ENCODE results near the gene FUCA2. TPM values are rescaled to one million over a fixed set of nuclear protein-coding genes. Genes with fewer than 3 reads are reported as not detected.

FUCA2 gene
- total and polyA plus RNA-seq, 2 donors from 2014 or later: 68.6 to 73.4 TPM

GRCh38 chr6:143451531-143451930, 60.0 kb downstream of the FUCA2 start:
- Histone ChIP-seq H3K27ac (ENCODE audit: low read depth in 2 of 2, low read length in 2 of 2) (no peak overlapping the region), H3K27me3 (ENCODE audit: control insufficient read depth, insufficient read depth, low read length) (no peaks in the 10 kb centered on the region), H3K36me3 (ENCODE audit: control insufficient read depth in 2 of 3, insufficient read depth in 3 of 3, low read length in 3 of 3) (no peaks in the 10 kb centered on the region), H3K9ac (ENCODE audit: low read length in 3 of 3) (peak overlapping the region; percentile 92 to 93 (median 92)), H3K9me3 (ENCODE audit: control insufficient read depth in 2 of 3, insufficient read depth in 1 of 3, low read length in 3 of 3) (no peaks in the 10 kb centered on the region), H3K4me1 (ENCODE audit: control insufficient read depth in 2 of 3, insufficient read depth in 2 of 3, low read depth in 1 of 3, low read length in 3 of 3) (peaks cover 0 to 7% (median 3%) of the 10 kb centered on the region in 3 donors), H3K4me3 (ENCODE audit: low read length in 3 of 3) (peak overlapping the region; percentile 89 to 98 (median 96))
- FAIRE-seq (no peak), DNase-seq (no peak)
- intact Hi-C loops (cut with DNase I): no loop called here
- no peak for TF ChIP-seq CTCF (IDR thresholded peaks at IDR 0.05; ENCODE audit: borderline replicate concordance, extremely low read depth, insufficient read depth)

GRCh38 chr6:143450453-143451371, 60.8 kb downstream of the FUCA2 start, which contains the start of the genes ADAT2 and PEX3:
TSS of gene ADAT2 (minus strand) at chr6:143450695. CDS start at chr6:143450658, 37 bp downstream.
TSS of gene PEX3 (plus strand) at chr6:143450805. CDS start at chr6:143451043, 238 bp downstream.
- Histone ChIP-seq H3K4me3 (ENCODE audit: low read length in 3 of 3) (peak within 1 kb of the TSS; percentile 89 to 98 (median 96)), H3K9me3 (ENCODE audit: control insufficient read depth in 2 of 3, insufficient read depth in 1 of 3, low read length in 3 of 3) (no peaks in the 10 kb centered on the region), H3K4me1 (ENCODE audit: control insufficient read depth in 2 of 3, insufficient read depth in 2 of 3, low read depth in 1 of 3, low read length in 3 of 3) (peaks cover 0 to 7% (median 3%) of the 10 kb centered on the region in 3 donors), H3K27ac (ENCODE audit: low read depth in 2 of 2, low read length in 2 of 2) (peak within 1 kb of the TSS; percentile 51 to 78), H3K27me3 (ENCODE audit: control insufficient read depth, insufficient read depth, low read length) (no peaks in the 10 kb centered on the region), H3K9ac (ENCODE audit: low read length in 3 of 3) (peak within 1 kb of the TSS; percentile 92 to 96 (median 92)), H3K36me3 (ENCODE audit: control insufficient read depth in 2 of 3, insufficient read depth in 3 of 3, low read length in 3 of 3) (no peaks in the 10 kb centered on the region)
- TF ChIP-seq CTCF (IDR thresholded peaks at IDR 0.05; ENCODE audit: borderline replicate concordance, extremely low read depth, insufficient read depth): peak; percentile 22
- intact Hi-C loops (cut with DNase I): no loop called here
- FAIRE-seq (no peak), DNase-seq (peak; percentile 96 to 97 (median 96))

DNA sequence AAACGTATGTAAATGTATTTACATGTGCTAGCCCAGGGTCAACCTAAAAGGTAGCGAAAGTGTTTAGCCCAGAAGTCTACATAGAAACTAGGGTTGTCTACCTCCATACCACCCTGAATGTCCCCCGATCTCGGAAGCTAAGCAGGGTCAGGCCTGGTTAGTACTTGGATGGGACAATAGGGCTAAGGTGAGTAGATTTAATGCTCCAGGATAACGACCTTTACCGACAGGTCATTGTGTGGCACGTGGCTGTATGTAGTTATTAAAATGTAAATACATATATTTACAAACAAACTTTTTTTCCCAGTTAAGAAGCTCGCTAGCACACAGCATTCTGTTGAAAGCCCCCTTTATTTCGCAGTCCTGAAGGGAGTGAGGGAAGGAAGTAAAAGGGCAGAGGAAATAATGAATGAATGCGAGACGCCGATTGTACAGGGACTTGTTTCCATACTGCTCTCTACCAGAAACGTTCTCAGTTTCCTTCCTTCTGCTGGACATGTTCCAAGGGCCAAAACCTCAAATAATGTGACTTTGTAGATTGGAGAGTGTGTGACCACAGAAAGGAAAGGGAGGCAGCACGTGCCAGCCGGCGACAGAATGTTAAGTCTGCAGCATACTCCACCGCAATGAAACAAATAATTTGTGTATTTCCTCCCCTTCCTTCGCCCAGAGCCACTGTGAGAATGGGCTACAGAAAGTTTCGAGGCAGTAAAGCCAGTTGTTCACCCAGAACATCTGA, 61.6 kb downstream of the FUCA2 start:
- intact Hi-C loops (cut with DNase I): no loop called here
- TF ChIP-seq CTCF (IDR thresholded peaks at IDR 0.05; ENCODE audit: borderline replicate concordance, extremely low read depth, insufficient read depth): no peak
- DNase-seq (peak in 4 of 5 donors; percentile 18 to 66 (median 35)), FAIRE-seq (no peak)
- no peaks in the 10 kb centered on the region for H3K9me3 ChIP-seq (ENCODE audit: control insufficient read depth in 2 of 3, insufficient read depth in 1 of 3, low read length in 3 of 3)
- peaks cover 0 to 7% (median 3%) of the 10 kb centered on the region in 3 donors for H3K4me1 ChIP-seq (ENCODE audit: control insufficient read depth in 2 of 3, insufficient read depth in 2 of 3, low read depth in 1 of 3, low read length in 3 of 3)
- no peaks in the 10 kb centered on the region for H3K27me3 ChIP-seq (ENCODE audit: control insufficient read depth, insufficient read depth, low read length)
- peak overlapping the region; percentile 84 to 98 (median 89) for H3K4me3 ChIP-seq (ENCODE audit: low read length in 3 of 3)
- peak overlapping the region; percentile 56 to 96 (median 80) for H3K9ac ChIP-seq (ENCODE audit: low read length in 3 of 3)
- peak overlapping the region in 1 of 2 donors; percentile 51 for H3K27ac ChIP-seq (ENCODE audit: low read depth in 2 of 2, low read length in 2 of 2)
- no peaks in the 10 kb centered on the region for H3K36me3 ChIP-seq (ENCODE audit: control insufficient read depth in 2 of 3, insufficient read depth in 3 of 3, low read length in 3 of 3)
